Right cardiac atrium (tissue), 5 donors: Measurements from ENCODE around the gene RIPOR3. TPM values are rescaled to one million over a fixed set of nuclear protein-coding genes. Genes with fewer than 3 reads are reported as not detected.
A peak's percentile ranks its signal among the peaks of the same experiment; 100 is the strongest.
"Not testable (repeated sequence)": the region's sequence is repeated elsewhere in the genome, so short reads cannot be mapped to it uniquely, and the experiment has no call there.

Source experiments
- ATAC-seq, 2 donors: fragments of 200-7000 bp; cut with Tn5 transposase; one replicate each; pipeline versions ENCODE4 v1.8.0 to v1.9.1; 2020; ENCODE audit warnings: moderate library complexity in 2 of 2, mild to moderate bottlenecking in 1 of 2
- DNase-seq, 3 donors: peaks; one replicate each; pipeline ENCODE4 v3.0.0-alpha.2; 2020
- H3K27ac ChIP-seq: one replicate; pipeline ENCODE4 v1.5.1; 2013; ENCODE audit warnings: mild to moderate bottlenecking, low read length, control low read depth, moderate library complexity
- H3K27me3 ChIP-seq: one replicate; pipeline ENCODE4 v1.6.1; 2013; ENCODE audit not compliant: control insufficient read depth, insufficient read depth
- H3K4me1 ChIP-seq: one replicate; pipeline ENCODE4 v1.6.1; 2013; ENCODE audit warnings: low read length; ENCODE audit not compliant: control insufficient read depth, insufficient read depth
- H3K4me3 ChIP-seq: one replicate; pipeline ENCODE4 v1.5.1; 2013; ENCODE audit warnings: low read length, control low read depth
- H3K9me3 ChIP-seq: one replicate; pipeline ENCODE4 v1.6.1; 2013; ENCODE audit warnings: low read length; ENCODE audit not compliant: control insufficient read depth
- WGBS: extraction: QIAGEN DNeasy Blood & Tissue Kit; methylation state at CpG from one replicate; pipeline ENCODE4 v1.1.7; 2013; 5-methylcytosine and 5-hydroxymethylcytosine counted together
- intact Hi-C, 4 donors: fragments of 100-400 bp; cut with DNase I; formaldehyde crosslinking; loops; one replicate each; pipeline versions ENCODE4 v1.11.0 to v1.14.0; 2022 to 2023
- polyA plus RNA-seq: library from polyadenylated mRNA; stranded (reverse); fragments of 200-250 nt; gene quantifications from one replicate; pipeline ENCODE4 v1.2.3, GENCODE V29; 2013
- total RNA-seq, 4 donors: library from RNA; stranded (reverse); fragmentation: NEBNext Ultra II Directional; extraction: Animal tissue kit (Norgen Biotek cat#: 25700); gene quantifications; one replicate each; pipeline ENCODE4 v1.2.1, GENCODE V29; 2021
- donor health status: healthy with polysubstance abuse.
- donor health status: DM: no; HTN: yes; CAD: no.
- donor health status: DM: no; HTN: no; CAD: no.
- donor health status: DM: no; HTN: yes; CAD: no; lungs with severe emphysema.
- donor health status: DM: yes; HTN: yes; CAD: no.

RIPOR3 gene
- total and polyA plus RNA-seq, 5 donors: 2.1 to 12.9 (median 3.5) TPM

GRCh38 chr20:50575865-50576720 lies 115.2 kb downstream of the RIPOR3 start:
- Histone ChIP-seq H3K4me1 (peaks cover 14% of the 10 kb centered on the region), H3K9me3 (no peaks in the 10 kb centered on the region), H3K4me3 (no peak overlapping the region), H3K27ac (no peak overlapping the region), H3K27me3 (no peaks in the 10 kb centered on the region)
- WGBS: 57% methylated on average over 12 of the region's 12 CpGs
- intact Hi-C loops: loop anchor here (5.0 to 10.0 kb wide), 6 partner anchors 61 to 389 kb away; partner anchors contain the start of gene PTPN1 (in 1 of the 4)
- peak; percentile 58 to 63 for ATAC-seq
- peak; percentile 66 to 91 (median 87) for DNase-seq

- WGBS: 94% methylated on average over 5 of the region's 5 CpGs
- ATAC-seq: no peak
- intact Hi-C loops: loop anchor here (5.0 to 10.0 kb wide), 5 partner anchors 60 to 387 kb away; partner anchors contain the start of gene PTPN1 (in 2 of the 4)
- Histone ChIP-seq H3K4me3 (no peak overlapping the region), H3K27ac (no peak overlapping the region), H3K27me3 (no peaks in the 10 kb centered on the region), H3K4me1 (peaks cover 16% of the 10 kb centered on the region), H3K9me3 (no peaks in the 10 kb centered on the region)
- DNase-seq: no peak
Measured at GRCh38 chr20:50574586-50574985, 116.8 kb downstream of the RIPOR3 start.

- H3K27ac ChIP-seq: no peak overlapping the region
- no peaks in the 10 kb centered on the region for H3K27me3 ChIP-seq
- WGBS: 83% methylated on average over 9 of the region's 9 CpGs
- peaks cover 16% of the 10 kb centered on the region for H3K4me1 ChIP-seq
- DNase-seq (no peak), ATAC-seq (no peak)
- H3K4me3 ChIP-seq: no peak overlapping the region
- intact Hi-C loops: loop anchor here (5.0 to 10.0 kb wide), 5 partner anchors 59 to 387 kb away; partner anchors contain the start of gene PTPN1 (in 2 of the 4)
- no peaks in the 10 kb centered on the region for H3K9me3 ChIP-seq
Measured at GRCh38 chr20:50574108-50574507, 117.2 kb downstream of the RIPOR3 start.

- H3K9me3 ChIP-seq: no peaks in the 10 kb centered on the region
- H3K4me3 ChIP-seq: no peak overlapping the region
- intact Hi-C loops: loop anchor here (5.0 to 10.0 kb wide), 5 partner anchors 58 to 386 kb away; partner anchors contain the start of gene PTPN1 (in 2 of the 4)
- 22% methylated on average over 6 of the region's 6 CpGs for WGBS
- ATAC-seq (peak; percentile 57 to 71), DNase-seq (peak; percentile 63 to 82 (median 76))
- peak overlapping the region; percentile 79 for H3K27ac ChIP-seq
- peaks cover 16% of the 10 kb centered on the region for H3K4me1 ChIP-seq
- no peaks in the 10 kb centered on the region for H3K27me3 ChIP-seq
Measured at GRCh38 chr20:50572938-50573777, 118.2 kb downstream of the RIPOR3 start.

- Histone ChIP-seq H3K4me1 (peaks cover 16% of the 10 kb centered on the region), H3K9me3 (no peaks in the 10 kb centered on the region), H3K27ac (no peak overlapping the region), H3K4me3 (no peak overlapping the region), H3K27me3 (no peaks in the 10 kb centered on the region)
- DNase-seq (no peak), ATAC-seq (no peak)
- intact Hi-C loops: loop anchor here (5.0 to 10.0 kb wide), 5 partner anchors 57 to 384 kb away; partner anchors contain the start of gene PTPN1 (in 2 of the 4)
- WGBS: 90% methylated on average over 2 of the region's 2 CpGs
Measured at GRCh38 chr20:50571466-50571865, 119.9 kb downstream of the RIPOR3 start.

- H3K9me3 ChIP-seq: no peaks in the 10 kb centered on the region
- DNase-seq (no peak), ATAC-seq (peak; percentile 28 to 34)
- no peak overlapping the region for H3K4me3 ChIP-seq
- intact Hi-C loops: loop anchor here (5.0 to 10.0 kb wide), 5 partner anchors 55 to 383 kb away; partner anchors contain the start of gene PTPN1 (in 2 of the 4)
- H3K4me1 ChIP-seq: peaks cover 16% of the 10 kb centered on the region
- no peaks in the 10 kb centered on the region for H3K27me3 ChIP-seq
- WGBS: 81% methylated on average over 14 of the region's 14 CpGs
- H3K27ac ChIP-seq: no peak overlapping the region
Measured at GRCh38 chr20:50569864-50570836, 121.2 kb downstream of the RIPOR3 start.

GRCh38 chr20:50569487-50569863 lies 121.9 kb downstream of the RIPOR3 start:
- intact Hi-C loops, DNase-seq, H3K9me3 ChIP-seq, H3K4me3 ChIP-seq, ATAC-seq, H3K27ac ChIP-seq, H3K27me3 ChIP-seq: not testable (repeated sequence)
- 97% methylated on average over 7 of the region's 7 CpGs for WGBS
- peaks cover 16% of the 10 kb centered on the region for H3K4me1 ChIP-seq

GRCh38 chr20:50568549-50568942 lies 122.8 kb downstream of the RIPOR3 start:
- ATAC-seq (no peak), DNase-seq (no peak)
- H3K4me3 ChIP-seq: no peak overlapping the region
- H3K27ac ChIP-seq: no peak overlapping the region
- intact Hi-C loops: no loop called here
- WGBS: 85% methylated on average over 11 of the region's 11 CpGs
- H3K9me3 ChIP-seq: no peaks in the 10 kb centered on the region
- peaks cover 16% of the 10 kb centered on the region for H3K4me1 ChIP-seq
- no peaks in the 10 kb centered on the region for H3K27me3 ChIP-seq

GRCh38 chr20:50567860-50568548 lies 123.3 kb downstream of the RIPOR3 start:
- WGBS: 95% methylated on average over 18 of the region's 18 CpGs
- DNase-seq (no peak), ATAC-seq (no peak)
- no peaks in the 10 kb centered on the region for H3K27me3 ChIP-seq
- no peak overlapping the region for H3K27ac ChIP-seq
- H3K9me3 ChIP-seq: no peaks in the 10 kb centered on the region
- intact Hi-C loops: no loop called here
- H3K4me3 ChIP-seq: no peak overlapping the region
- peaks cover 11% of the 10 kb centered on the region for H3K4me1 ChIP-seq
